ENCODE data around the gene ITGA1.

DNA sequence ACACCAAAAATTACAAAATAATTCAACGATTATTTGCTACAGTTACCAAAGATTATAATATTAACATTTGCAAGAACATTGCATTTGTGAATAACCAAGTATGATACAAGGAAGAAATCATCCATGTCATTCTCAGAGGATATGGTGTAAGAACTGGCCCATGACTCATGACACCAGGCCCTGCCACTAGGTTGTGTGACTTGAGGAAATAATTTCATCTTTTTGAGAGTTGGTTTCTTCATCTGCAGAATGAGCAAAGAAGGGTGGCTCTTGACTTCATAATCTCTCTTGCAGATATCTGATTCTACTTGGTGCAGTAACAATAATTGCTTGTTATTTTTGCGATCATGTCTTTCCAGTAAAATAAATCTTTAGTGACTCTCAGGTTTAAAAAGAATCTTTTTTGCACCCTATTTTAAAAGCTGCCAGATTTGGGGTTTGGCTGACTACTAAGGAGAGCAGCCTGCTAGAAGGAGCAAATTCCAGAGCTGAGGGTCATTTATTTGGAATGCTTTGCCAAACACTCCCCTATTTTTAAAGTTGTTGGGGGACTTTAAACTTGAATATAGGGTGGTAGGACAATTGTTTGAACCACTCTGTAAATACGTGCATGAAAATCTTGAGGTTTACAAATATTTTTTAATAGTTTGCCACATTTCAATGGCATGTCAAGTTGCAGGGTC, 23.5 kb downstream of the ITGA1 start:
- TF ChIP-seq, protein P1, sequence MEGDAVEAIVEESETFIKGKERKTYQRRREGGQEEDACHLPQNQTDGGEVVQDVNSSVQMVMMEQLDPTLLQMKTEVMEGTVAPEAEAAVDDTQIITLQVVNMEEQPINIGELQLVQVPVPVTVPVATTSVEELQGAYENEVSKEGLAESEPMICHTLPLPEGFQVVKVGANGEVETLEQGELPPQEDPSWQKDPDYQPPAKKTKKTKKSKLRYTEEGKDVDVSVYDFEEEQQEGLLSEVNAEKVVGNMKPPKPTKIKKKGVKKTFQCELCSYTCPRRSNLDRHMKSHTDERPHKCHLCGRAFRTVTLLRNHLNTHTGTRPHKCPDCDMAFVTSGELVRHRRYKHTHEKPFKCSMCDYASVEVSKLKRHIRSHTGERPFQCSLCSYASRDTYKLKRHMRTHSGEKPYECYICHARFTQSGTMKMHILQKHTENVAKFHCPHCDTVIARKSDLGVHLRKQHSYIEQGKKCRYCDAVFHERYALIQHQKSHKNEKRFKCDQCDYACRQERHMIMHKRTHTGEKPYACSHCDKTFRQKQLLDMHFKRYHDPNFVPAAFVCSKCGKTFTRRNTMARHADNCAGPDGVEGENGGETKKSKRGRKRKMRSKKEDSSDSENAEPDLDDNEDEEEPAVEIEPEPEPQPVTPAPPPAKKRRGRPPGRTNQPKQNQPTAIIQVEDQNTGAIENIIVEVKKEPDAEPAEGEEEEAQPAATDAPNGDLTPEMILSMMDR (IDR thresholded peaks at IDR 0.05), result no peak
- TF ChIP-seq POLR2A (IDR thresholded peaks at IDR 0.05), result no peak
